Lower leg skin (tissue), 3 donors: ENCODE measurements around the gene SPATA46.

Experiments used
- CTCF ChIP-seq, 3 donors: fragments of 450-650 bp; IDR thresholded peaks; one replicate each; pipeline ENCODE4 v1.5.1; 2016; ENCODE audit warnings: antibody characterized with exemption in 3 of 3, mild to moderate bottlenecking in 3 of 3, moderate library complexity in 2 of 3
- POLR2A ChIP-seq, 2 donors: fragments of 450-650 bp; IDR thresholded peaks; one replicate each; pipeline ENCODE4 v1.6.1; 2016 to 2017; ENCODE audit warnings: antibody characterized with exemption in 2 of 2, mild to moderate bottlenecking in 1 of 2, moderate library complexity in 1 of 2

DNA sequence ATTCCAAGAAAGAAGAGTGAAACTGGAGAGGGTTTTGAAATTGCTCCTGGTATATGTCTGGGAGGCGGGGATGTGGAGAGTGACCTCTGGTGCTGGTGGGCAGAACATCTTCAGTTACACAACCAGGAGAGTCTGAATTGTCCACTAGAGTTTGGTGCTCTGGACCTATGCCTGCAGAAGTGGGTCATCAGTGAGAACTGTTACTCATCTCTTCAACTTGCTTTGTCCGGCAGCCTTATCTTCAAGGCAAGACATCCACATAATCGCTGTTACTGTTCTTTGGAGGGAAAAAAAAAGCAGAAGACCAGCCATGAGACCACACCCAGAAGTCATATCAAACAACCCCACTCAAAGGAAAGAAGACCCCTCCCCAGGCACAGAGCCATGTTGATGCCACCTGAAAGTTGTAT, 20.4 kb upstream of the SPATA46 start:
- TF ChIP-seq CTCF (IDR thresholded peaks at IDR 0.05) = no peak
- TF ChIP-seq POLR2A (IDR thresholded peaks at IDR 0.05) = no peak
